Medulla oblongata (tissue), 1 donor: ENCODE measurements around the gene PDE11A.
A peak's percentile ranks its signal among the peaks of the same experiment; 100 is the strongest.
"Not testable (repeated sequence)": the region's sequence is repeated elsewhere in the genome, so short reads cannot be mapped to it uniquely, and the experiment has no call there.

ENCODE experiments used
- DNase-seq: peaks from one replicate; pipeline ENCODE4 v3.0.0-alpha.2; 2015; ENCODE audit errors: extremely low spot score

The PDE11A gene

DNA sequence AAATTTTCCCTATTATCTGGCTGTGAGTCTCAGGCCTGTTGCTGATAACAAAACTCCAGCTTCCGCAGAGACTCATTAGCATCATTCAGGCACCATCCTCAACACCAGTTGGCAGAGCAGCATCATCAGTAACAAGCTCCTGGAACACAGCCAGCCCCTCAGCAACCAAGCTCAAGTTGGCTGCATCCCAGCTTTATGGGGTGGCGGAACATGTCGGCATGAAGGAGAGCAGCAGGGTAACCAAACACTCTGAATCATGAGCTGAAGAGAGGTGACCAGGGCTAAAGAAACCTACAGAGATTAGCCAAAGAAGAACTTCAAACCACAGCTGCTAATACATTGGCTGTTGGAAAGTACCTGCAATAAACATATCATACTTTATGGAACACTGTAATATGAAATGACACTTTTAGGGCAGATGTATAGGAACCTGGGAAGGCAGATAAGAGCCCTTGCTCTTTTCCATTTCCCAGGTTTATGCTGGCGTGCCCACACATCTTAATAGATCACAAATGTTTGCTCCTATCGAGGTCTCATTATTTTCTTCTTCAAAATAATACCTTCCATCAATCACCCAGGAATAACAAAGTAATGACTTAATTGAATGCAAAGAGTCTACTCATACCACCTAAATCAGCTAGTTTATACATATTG lies 63.8 kb downstream of the PDE11A start:
- peak; percentile 7 for DNase-seq

DNA sequence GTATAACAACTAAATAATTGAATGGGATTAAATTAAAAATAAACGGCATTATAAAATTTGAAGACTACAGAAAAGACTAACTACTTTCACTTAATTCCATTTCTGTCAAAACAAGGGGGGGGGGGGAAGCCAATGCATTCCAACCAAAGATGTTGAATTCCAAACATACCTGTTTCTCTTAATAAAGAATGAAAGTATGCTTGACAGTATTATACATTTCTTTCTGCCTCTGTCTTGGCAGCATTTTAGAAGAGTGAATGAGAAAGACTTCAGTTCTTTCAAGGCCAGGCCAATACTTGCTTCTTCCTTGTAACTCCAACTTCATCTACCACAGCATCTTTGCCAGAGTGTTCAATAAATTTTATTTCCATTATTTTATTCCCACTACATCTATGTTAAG lies 65.9 kb downstream of the PDE11A start:
- DNase-seq = no peak

DNA sequence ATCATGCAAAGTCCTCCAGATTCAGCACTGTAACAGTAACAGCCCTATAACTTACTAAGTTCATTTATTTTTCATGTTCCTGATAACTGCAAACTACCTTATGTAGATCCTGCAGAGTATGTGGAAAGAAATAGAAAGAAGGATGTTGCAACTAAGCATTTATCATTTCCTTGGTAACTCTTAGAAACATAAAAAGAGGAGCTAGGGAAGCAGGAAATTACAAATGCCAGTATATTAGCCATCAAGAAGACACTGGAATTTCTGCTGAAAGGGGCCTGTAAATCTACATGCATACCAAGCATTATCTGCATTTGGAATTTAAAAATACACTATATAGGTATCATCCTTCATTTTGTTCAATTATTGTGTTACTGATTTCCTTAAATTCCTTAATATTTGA lies 66.8 kb downstream of the PDE11A start:
- no peak for DNase-seq

DNA sequence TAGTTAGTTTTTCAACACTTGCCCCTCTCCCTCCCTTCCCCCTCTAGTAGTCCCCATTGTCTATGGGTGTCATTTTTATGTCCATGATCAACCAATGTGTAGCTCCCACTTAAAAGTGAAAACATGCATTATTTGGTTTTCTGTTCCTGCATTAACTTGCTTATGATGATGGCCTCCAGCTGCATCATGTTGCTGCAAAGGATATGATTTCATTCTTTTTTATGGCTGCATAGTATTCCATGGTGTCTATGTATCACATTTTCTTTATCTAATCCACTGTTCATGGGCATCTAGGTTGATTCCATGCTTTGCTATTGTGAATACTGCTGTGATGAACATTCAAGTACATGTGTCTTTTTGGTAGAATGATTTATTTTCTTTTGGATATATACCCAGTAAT lies 70.5 kb downstream of the PDE11A start:
- no peak for DNase-seq

DNA sequence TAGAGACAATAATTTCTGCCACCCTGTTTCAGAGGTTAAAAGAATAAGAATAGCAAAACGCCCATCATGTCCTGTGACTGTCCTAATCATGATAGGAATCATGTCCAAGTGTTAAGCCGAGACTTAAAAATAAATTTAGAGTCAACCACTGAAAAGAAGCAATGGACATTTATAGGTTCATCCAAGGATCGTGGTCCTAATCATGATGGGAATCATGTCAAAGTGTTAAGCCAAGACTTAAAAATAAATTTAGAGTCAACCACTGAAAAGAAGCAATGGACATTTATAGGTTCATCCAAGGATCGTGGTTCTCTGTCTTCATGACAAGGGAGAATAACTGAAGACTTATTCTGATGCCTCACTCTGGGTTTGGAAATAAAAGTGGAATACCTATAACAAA lies 73.6 kb downstream of the PDE11A start:
- no peak for DNase-seq

DNA sequence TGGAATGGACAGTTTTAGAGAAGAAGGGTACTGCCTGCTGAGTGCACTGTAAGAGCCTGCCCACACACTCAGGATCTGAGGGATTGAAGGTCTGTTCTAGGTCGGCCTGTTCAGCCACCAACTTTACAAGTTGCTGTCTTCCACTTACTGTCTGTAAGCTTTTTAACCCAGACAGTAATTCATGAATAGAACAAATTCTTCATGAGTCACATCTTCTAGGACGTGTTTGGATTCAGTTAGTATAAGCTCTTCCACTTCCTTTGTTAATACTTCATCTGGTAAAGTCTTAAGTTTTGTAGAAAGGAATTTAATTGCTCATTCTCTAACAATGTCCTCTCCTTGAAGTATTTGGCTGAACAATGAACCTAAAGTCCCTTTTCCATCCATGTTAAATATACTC lies 74.6 kb downstream of the PDE11A start:
- DNase-seq = no peak

DNA sequence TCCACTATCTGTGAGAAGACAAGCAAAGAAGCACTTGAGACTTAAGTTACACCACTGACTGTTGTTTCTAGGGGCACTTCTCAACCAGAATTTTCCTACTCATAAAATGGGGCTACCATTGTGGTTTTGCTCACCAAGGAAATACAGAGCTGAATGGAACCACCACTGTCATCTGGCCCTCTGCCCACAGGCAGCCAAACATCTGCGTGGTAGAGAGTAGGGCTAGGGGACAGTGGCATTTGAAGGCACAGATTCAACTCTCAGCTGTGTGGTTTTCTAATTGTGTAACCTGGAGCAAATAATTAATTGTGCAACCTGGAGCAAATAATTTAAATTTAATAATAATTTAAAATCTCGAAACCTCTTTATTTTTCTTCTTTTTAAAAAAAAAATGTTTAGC lies 79.6 kb downstream of the PDE11A start:
- no peak for DNase-seq

DNA sequence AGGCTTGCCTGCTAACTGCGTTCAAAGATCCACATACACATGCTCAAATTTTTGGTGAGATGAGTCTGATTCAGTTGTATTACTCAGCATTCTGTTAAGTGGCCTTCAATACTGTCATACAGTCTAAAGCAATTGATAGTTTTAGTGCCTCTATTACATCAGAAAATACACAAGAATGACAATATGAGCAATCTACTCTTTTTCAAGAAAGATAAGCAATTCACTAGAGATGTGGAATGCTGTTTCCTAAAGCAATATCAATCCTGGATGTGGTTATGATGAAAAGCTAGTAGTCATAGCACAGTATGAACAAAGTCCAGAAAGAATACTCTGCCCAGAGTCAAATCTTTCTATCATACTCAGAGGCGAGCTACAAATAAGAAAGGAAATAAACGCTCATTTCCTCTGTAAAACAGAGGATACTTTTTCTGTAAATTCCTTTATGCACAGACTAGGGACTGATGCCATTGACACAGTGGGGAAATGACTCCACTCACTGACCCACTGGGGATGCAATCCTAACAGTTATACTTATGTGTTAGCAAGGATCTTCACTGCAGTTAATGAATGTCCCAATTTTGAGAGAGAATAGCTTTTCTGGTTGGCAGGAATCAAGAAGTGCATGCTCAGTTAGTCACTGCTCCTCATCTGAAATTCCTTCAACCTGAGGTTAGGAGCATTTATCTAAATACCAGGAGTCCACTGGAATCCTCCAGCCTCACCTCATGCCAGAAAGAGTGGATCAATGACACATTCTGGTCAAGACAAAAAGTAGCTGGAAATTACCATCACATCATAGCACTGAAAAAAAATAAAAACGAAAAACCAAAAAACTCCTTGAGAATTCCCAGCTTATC lies 83.3 kb downstream of the PDE11A start:
- DNase-seq = no peak

DNA sequence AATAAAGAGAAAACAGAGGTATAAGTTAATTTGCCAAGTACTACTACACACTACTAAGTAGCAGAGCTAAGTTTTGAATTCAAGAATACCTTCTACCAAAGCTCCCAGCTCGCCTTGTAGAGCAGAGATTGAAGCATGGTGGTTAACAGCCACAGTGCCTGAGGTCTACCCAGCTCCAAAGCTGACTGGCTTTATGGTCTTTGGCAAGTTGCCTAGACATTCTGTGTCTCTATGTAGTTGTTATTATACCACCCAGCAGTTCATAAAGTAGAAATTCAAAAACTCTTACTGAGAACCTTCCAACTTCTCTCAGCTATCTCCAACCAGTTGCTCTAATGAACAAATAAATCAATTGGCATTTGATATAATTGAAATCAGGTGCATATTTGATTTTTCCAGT lies 87.8 kb downstream of the PDE11A start:
- no peak for DNase-seq

DNA sequence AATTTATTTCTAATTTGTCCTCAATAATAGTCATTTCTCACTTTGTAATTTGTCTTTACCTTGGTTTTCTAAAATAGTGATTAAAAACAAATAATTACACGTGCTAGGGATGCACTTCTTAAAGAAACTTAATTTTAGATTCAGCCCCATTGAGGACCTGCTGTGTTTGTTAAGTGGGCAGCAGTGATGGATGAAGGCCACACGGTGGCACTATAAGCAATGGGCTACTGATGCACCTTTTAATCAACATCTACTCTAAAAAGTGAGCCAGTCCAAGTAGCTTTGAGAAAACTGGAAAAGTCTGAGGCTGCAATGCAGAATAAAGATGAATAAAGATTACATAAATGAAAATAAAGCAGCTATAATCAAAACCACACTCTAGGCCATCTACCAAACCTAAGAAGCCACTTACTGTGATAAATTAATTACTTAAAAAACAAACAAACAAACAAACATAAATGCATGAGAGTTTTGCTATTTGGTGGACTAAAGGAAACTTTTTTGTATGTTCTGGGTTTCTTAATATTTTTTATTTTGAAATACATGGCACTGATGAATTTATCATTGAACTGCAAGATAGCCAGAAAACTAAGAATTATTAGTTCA lies 89.3 kb downstream of the PDE11A start:
- DNase-seq = peak; percentile 27

DNA sequence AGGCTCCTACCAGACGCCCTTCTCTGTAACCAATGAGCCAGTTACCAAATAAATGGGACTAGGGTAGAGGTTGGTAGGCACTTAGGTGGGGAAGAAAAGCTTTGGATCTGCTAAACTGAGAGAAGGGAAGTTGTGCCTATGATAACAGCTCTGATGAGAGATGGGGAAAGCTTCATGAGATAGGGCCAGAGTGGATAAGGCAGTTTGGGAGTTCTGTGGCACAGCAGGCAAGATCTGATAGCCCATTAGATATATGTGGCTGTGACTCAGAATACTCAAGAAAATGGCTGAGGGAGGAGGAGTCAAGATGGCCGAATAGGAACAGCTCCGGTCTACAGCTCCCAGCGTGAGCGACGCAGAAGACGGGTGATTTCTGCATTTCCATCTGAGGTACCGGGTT lies 99.8 kb downstream of the PDE11A start:
- no peak for DNase-seq

DNA sequence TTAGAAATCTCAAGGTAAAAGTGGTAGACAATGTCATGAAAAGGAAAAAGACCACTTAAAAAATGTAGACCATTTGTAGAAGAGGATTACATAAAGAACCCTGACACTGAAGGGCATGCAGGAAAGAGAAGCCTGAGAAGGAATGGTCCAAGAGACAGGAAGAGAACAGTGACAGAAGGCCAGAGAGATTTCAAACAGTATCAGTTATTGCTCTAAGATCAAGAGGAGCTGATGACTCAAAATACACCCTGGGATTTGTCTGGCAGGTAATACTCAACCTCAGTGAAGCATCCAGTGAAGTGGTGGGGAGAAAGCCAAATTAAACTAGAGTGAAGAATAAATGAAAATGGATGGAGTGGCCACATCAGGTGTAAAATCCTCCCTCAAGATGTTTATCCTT lies 100.5 kb downstream of the PDE11A start:
- no peak for DNase-seq

DNA sequence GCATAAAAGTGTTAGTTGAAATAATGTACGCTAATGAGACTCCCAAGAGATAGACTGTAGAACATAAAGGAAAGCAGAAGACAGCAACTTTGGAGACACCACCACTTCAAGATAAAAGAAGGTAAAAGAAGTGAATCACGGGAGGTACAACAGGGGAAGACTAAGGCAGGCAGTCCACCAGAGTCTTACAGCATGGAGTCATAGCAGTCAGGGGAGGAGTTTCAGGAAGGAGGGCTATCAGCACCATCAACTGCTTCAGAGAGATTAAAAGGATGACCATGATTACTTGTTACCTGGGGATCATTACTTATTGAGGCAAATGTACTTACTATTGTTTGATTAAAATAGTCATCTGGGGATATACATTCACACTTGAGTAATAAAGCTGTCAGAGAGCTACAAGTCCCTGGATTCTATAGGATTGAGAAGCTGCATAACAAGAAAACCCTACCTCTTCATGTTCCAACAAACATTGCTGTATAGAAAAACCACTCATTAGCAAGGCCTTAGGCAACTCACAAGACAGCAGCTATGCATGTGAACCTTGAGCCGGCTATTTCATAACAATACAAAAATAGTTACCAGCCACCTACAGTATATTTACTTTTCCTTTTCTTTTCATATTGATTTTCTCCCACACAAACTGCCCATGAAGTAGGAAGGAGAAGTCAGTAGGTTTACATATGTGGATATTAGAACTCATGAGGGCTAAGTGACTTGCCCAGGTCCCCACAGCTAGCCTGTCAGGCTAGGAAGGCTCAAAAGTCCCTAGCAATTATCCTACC lies 101.7 kb downstream of the PDE11A start:
- DNase-seq = no peak

DNA sequence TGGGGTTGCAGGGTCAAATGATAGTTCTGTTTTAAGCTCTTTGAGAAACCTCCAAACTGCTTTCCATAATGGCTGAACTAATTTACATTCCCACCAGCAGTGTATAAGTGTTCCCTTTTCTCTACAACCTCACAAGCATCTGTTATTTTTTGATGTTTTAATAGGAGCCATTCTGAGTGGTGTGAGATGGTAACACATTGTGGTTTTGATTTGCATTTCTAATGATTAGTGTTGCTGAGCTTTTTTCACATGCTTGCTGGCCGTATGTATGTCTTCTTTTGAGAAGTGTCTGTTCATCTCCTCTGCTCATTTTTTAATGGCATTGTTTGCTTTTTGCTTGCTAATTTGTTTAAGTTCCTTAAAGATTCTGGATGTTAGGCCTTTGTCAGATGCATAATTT lies 107.7 kb downstream of the PDE11A start:
- DNase-seq = no peak

DNA sequence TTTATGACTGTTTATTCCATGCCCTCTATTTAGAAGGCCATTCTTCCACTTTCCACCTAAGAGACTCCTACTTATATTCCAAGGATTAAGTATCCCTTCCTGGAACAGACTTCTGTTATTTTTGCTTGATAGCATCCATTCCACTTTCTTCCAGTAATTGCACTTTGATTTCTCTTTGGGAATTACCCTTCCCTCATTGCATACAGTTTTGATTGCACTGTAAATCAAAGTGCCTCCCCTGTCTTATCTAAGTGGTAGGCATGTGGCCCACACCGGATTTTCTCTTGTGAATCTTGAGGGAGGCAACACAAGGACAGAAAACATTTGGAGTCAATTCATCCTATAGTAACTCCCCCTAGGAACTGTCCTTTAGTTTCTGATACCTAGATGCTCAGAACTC lies 120.4 kb downstream of the PDE11A start:
- no peak for DNase-seq

DNA sequence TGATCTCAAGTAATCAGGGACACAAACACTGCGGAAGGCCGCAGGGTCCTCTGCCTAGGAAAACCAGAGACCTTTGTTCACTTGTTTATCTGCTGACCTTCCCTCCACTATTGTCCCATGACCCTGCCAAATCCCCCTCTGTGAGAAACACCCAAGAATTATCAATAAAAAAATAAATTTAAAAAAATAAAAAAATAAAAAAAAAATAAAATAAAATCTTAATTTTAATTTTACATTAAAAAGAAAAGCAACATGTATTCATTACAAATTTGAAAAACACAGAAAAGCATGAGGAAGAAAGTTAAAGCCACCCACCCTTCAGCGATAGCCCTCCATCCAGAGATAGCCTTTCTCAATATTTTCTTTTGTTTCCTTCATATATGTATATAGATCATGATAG lies 125.0 kb downstream of the PDE11A start:
- DNase-seq = not testable (repeated sequence)

DNA sequence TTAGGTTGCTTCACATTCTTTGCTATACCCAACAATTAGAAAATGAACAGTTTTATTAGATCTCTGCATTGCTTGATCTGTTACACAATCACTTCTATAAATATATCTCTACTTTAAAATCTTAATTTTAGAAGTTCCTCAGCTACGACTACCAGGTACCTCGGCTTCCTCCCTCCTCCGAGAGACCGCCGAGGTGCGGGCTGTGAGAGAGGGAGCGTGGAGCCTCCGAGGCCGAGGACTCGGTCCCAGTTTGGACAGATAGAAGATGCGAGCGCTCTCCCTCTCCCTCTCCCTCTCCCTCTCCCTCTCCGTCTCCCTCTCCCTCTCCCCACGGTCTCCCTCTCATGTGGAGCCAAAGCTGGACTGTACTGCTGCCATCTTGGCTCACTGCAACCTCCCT lies 128.0 kb downstream of the PDE11A start:
- not testable (repeated sequence) for DNase-seq

DNA sequence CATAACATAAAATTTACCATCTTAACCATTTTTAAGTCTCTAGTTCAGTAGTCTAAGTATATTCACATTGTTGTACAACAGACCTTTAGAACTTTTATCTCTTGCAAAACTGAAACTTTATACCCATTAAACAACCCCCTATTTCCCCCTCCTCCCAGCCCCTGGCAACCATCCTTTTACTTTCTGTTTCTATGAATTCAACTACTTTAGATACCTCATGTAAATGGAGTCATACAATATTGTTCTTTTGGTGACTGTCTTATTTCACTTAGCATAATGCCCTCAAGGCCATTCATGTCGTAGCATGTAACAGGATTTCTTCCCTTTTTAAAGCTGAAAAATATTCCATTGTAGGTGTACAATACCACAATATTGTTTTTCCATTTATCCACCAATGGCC lies 129.8 kb downstream of the PDE11A start:
- DNase-seq = no peak

DNA sequence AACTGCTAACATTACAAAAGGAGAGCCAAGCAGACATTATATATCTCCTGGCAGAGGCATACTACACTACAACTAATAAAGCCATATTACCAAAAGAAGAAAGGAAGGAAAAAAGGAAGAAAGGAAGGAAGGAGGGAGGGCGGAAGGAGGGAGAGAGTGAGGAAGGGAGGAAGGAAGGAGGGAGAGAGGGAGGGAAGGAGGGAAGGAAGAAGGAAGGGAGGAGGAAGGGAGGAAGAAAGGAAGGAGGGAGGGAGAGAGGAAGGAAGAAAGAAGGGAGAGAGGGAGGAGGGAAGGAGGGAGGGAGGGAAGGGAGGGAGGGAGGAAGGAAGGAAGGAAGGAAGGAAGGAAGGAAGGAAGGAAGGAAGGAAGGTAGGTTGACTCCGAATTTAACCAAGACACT lies 133.4 kb downstream of the PDE11A start:
- no peak for DNase-seq

DNA sequence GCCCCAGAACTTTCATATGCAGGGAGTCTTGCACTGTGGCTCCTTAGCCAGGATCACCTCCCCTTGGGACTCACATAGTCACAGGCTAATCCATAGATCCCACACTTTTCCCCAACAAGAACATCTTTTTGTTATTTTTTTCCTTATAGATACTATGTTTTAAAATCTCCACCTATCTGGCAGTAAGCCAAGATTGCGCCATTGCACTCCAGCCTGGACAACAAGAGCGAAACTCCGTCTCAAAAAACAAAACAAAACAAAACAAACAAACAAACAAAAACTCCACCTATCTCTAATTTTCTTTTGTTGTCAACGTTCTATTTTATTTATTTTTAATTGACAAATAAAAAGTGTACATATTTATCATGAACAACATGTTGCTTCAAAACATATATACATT lies 141.7 kb downstream of the PDE11A start:
- DNase-seq = no peak

DNA sequence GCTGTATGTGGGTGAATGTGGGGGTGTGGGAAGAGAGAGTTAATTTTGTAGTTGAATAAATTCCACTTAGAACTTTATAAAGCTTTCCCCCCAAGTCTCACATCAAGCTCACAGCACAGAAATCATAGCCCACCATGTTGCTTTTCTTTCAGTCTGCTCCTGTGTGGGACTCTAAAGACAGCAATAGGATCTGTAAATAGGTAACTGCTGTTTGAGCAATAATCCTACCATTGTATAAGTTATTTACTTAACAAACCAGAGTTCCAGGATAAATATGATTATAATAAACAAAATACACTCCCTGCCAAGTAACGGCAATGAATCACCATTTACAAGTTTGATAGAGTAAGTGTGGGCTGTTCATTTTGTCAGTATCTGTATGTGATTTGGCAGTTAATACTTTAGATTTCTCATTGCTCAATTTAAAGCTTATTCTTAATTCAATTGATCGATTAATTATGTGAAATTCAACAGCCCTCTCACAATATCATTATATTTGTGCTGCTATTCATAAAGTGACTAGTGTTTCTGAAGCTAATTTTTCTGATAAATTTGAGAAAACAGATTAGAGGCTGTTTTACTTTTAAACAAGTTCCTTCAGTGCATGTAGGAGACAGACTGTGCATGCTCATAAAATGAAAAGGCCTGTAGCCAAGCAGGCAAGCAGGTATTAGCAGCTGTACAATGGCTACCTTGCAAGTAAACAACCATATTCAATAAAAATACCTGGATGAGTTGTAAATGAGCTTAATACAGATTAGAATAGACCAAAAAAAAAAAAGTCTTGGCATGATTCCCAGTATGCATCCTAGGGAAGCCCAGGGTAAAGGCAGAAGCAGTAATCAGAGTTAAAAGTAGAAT lies 142.7 kb downstream of the PDE11A start:
- no peak for DNase-seq
